ENCODE data around the gene RGS5.
A peak's percentile ranks its signal among the peaks of the same experiment; 100 is the strongest.
"Not testable (repeated sequence)": the region's sequence is repeated elsewhere in the genome, so short reads cannot be mapped to it uniquely, and the experiment has no call there.

The RGS5 gene, protein sequence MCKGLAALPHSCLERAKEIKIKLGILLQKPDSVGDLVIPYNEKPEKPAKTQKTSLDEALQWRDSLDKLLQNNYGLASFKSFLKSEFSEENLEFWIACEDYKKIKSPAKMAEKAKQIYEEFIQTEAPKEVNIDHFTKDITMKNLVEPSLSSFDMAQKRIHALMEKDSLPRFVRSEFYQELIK

DNA sequence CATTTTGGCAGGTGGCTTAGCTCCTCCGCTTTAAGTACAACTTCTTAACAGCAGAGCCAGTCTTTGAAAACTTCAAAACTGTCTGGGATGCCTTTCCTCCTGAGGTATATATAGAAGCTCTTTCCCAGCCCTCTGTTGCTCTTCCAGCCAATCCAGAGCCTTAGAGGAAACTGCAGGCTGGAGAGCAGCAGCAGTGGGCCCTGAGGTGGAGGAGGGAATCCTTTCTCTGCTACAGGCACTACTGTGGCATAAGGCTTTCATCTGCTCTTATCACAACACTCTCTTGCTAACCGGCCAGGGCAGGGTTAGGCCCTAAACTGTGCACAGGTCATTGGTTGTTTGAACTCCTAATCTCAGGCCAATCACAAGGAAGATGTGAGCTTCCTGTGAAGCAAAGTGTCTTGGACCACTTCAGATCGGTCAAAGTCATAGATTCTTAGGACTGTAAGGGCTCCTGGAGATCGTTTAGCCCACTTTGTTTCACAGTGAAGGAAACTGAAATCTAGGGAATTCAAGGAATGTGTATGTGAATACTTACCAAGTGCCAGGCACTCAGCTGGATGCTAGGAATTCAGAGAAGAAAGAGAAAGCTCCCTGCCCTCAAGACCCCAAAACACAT is at the start of gene RGS5:
Gene RGS5 (minus strand): TSS at position 84 of the 619 bp plus-strand sequence. CDS start 81 bp downstream, at position 3.
- peak within 1 kb of the TSS; percentile 4; the same call in 1 of the 2 replicates for H3K9ac ChIP-seq (ENCODE audit: low read depth, low read length)
- H3K4me1 ChIP-seq (ENCODE audit: insufficient read depth, low read length), result peaks cover 13% of the 10 kb centered on the region; the same call in 1 of the 2 replicates
- no peaks in the 10 kb centered on the region for H3K36me3 ChIP-seq (ENCODE audit: insufficient read depth, low read length)
- H3K9me3 ChIP-seq (ENCODE audit: control insufficient read depth, insufficient read depth, low read length), result no peaks in the 10 kb centered on the region

- Histone ChIP-seq H3K9me3 (ENCODE audit: control insufficient read depth, insufficient read depth, low read length) (no peaks in the 10 kb centered on the region), H3K9ac (ENCODE audit: low read depth, low read length) (no peak overlapping the region), H3K36me3 (ENCODE audit: insufficient read depth, low read length) (no peaks in the 10 kb centered on the region), H3K4me1 (ENCODE audit: insufficient read depth, low read length) (no peaks in the 10 kb centered on the region)
Measured at GRCh38 chr1:163250382-163250974, 47.8 kb upstream of the RGS5 start.

DNA sequence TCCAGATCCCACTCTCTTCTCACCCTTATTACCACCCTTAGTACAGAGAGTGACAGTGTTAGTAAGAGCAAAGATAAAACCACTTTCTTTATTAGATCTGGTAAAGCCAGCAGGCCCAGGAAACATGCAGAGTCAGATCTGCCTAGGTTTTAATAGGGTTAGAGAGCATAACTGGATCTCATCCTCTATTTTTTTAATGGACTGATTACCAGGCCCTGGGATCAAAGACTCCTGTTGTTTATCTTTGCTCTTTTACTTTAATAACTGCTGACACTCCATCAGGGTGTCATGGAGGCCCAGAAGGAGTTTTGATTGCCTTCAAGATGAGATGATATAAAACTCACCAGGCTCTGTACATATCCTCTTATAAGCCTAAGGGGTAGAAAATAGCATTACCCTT is 45.3 kb upstream of the RGS5 start:
- no peaks in the 10 kb centered on the region for H3K9me3 ChIP-seq (ENCODE audit: control insufficient read depth, insufficient read depth, low read length)
- no peaks in the 10 kb centered on the region for H3K4me1 ChIP-seq (ENCODE audit: insufficient read depth, low read length)
- H3K36me3 ChIP-seq (ENCODE audit: insufficient read depth, low read length), result no peaks in the 10 kb centered on the region
- no peak overlapping the region for H3K9ac ChIP-seq (ENCODE audit: low read depth, low read length)

DNA sequence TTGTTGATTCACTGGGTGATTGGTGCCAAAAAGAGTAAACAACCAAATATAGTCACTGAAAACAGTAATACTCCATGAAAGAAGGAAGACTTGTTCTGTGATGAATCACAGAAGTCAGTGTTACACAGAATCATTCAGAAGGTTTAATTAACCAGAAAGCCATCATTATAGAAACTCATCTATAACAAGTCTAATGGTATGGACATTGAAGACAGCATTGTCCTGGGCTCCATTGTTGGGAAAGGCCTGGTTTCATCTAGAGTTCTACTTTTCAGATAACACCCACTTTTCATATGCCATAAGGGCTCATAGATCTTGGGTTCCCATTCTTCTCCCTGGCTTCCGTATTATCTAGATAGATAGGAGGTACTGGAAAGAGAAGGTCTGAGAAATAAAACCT is 41.9 kb upstream of the RGS5 start:
- H3K9me3 ChIP-seq (ENCODE audit: control insufficient read depth, insufficient read depth, low read length); H3K9ac ChIP-seq (ENCODE audit: low read depth, low read length); H3K36me3 ChIP-seq (ENCODE audit: insufficient read depth, low read length); H3K4me1 ChIP-seq (ENCODE audit: insufficient read depth, low read length): not testable (repeated sequence)

DNA sequence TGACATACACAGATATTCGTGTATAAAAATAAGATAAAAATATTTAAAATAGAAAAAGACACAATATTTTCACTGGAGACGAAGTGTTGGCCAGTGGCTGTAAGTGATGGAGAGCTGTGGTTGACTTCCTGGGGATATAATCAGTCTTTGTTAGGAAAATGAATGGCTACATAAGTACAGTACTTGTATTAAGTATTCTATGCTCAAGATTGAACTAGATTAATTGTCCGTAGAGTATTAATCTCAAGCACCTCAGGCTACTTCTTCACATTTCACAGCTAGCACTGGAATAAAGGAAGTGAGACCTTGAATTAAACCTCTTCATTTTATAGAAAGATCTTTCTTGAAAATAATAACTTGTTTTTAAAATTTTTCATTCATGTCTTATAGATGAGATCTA is 39.0 kb upstream of the RGS5 start:
- H3K9ac ChIP-seq (ENCODE audit: low read depth, low read length), result no peak overlapping the region
- no peaks in the 10 kb centered on the region for H3K36me3 ChIP-seq (ENCODE audit: insufficient read depth, low read length)
- no peaks in the 10 kb centered on the region for H3K9me3 ChIP-seq (ENCODE audit: control insufficient read depth, insufficient read depth, low read length)
- no peaks in the 10 kb centered on the region for H3K4me1 ChIP-seq (ENCODE audit: insufficient read depth, low read length)

- no peaks in the 10 kb centered on the region for H3K36me3 ChIP-seq (ENCODE audit: insufficient read depth, low read length)
- H3K9me3 ChIP-seq (ENCODE audit: control insufficient read depth, insufficient read depth, low read length), result no peaks in the 10 kb centered on the region
- H3K4me1 ChIP-seq (ENCODE audit: insufficient read depth, low read length), result no peaks in the 10 kb centered on the region
- H3K9ac ChIP-seq (ENCODE audit: low read depth, low read length), result no peak overlapping the region
Measured at GRCh38 chr1:163240705-163241104, 38.0 kb upstream of the RGS5 start.

GRCh38 chr1:163233643-163234042 is 30.9 kb upstream of the RGS5 start:
- not testable (repeated sequence) for H3K4me1 ChIP-seq (ENCODE audit: insufficient read depth, low read length); H3K9ac ChIP-seq (ENCODE audit: low read depth, low read length); H3K36me3 ChIP-seq (ENCODE audit: insufficient read depth, low read length); H3K9me3 ChIP-seq (ENCODE audit: control insufficient read depth, insufficient read depth, low read length)

DNA sequence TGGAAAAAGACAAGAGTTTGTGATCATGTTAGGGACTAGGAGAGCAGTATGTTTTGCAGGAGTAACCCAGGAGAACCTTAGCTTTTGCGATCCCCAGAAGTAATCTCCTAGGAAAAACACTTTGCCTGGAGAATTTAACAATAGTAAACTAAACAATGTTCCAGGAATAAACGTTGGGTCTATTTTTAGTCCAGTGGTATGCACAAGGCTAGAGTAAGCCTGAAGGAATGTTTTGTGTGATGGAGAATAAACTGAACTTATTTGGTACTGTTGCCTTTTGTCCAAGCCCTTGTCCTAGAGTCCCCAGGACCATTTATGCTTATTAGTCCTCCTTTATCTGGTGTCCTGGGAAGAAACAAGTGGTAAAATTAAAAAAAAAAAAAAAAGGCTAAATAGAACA is 28.7 kb upstream of the RGS5 start:
- Histone ChIP-seq H3K36me3 (ENCODE audit: insufficient read depth, low read length) (no peaks in the 10 kb centered on the region), H3K4me1 (ENCODE audit: insufficient read depth, low read length) (peaks cover 4% of the 10 kb centered on the region; the same call in 1 of the 2 replicates), H3K9ac (ENCODE audit: low read depth, low read length) (no peak overlapping the region), H3K9me3 (ENCODE audit: control insufficient read depth, insufficient read depth, low read length) (no peaks in the 10 kb centered on the region)

DNA sequence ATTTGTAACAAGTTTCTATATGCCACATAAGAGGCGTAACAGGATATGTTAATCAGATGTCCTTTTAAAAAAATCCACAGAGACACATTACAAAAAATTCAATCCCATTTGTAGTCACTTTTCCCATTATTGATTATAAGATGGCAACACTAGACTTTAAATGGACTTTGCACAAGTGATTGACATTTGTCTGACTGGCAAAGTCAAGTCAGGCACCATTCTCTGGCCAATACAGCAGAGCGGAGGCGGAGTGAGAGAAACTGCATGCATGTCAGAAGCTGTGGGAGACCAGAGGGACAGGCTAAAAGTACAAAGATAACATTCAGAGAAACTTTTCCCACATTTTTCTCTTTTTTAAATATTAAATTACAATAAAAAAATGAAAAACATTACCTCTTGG is 28.1 kb upstream of the RGS5 start:
- H3K4me1 ChIP-seq (ENCODE audit: insufficient read depth, low read length), result peaks cover 4% of the 10 kb centered on the region; the same call in 1 of the 2 replicates

GRCh38 chr1:163228271-163228670 is 25.6 kb upstream of the RGS5 start:
- not testable (repeated sequence) for H3K36me3 ChIP-seq (ENCODE audit: insufficient read depth, low read length); H3K4me1 ChIP-seq (ENCODE audit: insufficient read depth, low read length); H3K9me3 ChIP-seq (ENCODE audit: control insufficient read depth, insufficient read depth, low read length); H3K9ac ChIP-seq (ENCODE audit: low read depth, low read length)

More for the DNA sequence above, 28.1 kb upstream of the RGS5 start:
- Histone ChIP-seq H3K9me3 (ENCODE audit: control insufficient read depth, insufficient read depth, low read length) (no peaks in the 10 kb centered on the region), H3K36me3 (ENCODE audit: insufficient read depth, low read length) (no peaks in the 10 kb centered on the region), H3K9ac (ENCODE audit: low read depth, low read length) (no peak overlapping the region)

DNA sequence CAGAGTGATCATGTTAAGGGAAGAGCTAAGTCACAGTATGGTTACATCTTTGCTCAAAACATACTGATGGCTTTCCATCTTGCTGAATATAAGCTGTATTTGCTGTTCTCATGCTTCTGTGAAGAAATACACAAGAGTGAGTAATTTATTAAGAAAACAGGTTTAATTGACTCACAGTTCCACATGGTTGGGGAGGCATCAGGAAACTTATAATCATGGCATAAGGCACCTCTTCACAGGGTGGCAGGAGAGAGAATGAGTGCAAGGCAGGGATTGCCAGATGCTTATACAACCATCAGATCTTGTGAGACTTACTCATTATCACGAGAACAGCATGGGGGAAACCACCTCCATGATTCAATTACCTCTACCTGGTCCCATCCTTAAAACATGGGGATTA is 24.4 kb upstream of the RGS5 start:
- H3K36me3 ChIP-seq (ENCODE audit: insufficient read depth, low read length), result no peaks in the 10 kb centered on the region
- H3K9ac ChIP-seq (ENCODE audit: low read depth, low read length), result no peak overlapping the region
- peaks cover 3% of the 10 kb centered on the region; the same call in 1 of the 2 replicates for H3K4me1 ChIP-seq (ENCODE audit: insufficient read depth, low read length)
- no peaks in the 10 kb centered on the region for H3K9me3 ChIP-seq (ENCODE audit: control insufficient read depth, insufficient read depth, low read length)

- Histone ChIP-seq H3K4me1 (ENCODE audit: insufficient read depth, low read length) (no peaks in the 10 kb centered on the region; the same call in 1 of the 2 replicates), H3K9ac (ENCODE audit: low read depth, low read length) (no peak overlapping the region), H3K9me3 (ENCODE audit: control insufficient read depth, insufficient read depth, low read length) (no peaks in the 10 kb centered on the region), H3K36me3 (ENCODE audit: insufficient read depth, low read length) (no peaks in the 10 kb centered on the region)
Measured at GRCh38 chr1:163213626-163214025, 10.9 kb upstream of the RGS5 start.

DNA sequence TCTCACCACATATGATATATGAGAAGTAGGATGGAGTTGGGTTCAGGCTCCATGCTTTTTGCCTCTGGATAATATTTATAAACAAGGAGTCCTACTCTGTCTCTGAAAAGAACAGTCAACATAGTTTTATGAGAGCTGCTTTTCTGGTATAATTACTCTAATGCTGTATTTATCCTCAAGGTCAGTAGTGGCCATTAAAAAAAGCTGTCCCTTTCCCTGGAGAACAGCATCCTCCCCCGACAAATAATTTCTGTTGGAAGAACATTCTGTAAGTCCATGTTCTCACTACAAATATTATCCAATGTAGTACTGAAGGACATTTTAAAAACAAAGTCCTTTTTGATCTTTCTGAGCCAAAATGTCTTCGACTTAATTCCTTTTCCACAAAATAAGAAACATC is 9.0 kb upstream of the RGS5 start:
- no peaks in the 10 kb centered on the region; the same call in 1 of the 2 replicates for H3K4me1 ChIP-seq (ENCODE audit: insufficient read depth, low read length)
- no peaks in the 10 kb centered on the region for H3K36me3 ChIP-seq (ENCODE audit: insufficient read depth, low read length)
- no peaks in the 10 kb centered on the region for H3K9me3 ChIP-seq (ENCODE audit: control insufficient read depth, insufficient read depth, low read length)
- H3K9ac ChIP-seq (ENCODE audit: low read depth, low read length), result no peak overlapping the region

- Histone ChIP-seq H3K4me1 (ENCODE audit: insufficient read depth, low read length) (peaks cover 8% of the 10 kb centered on the region; the same call in 1 of the 2 replicates), H3K36me3 (ENCODE audit: insufficient read depth, low read length) (no peaks in the 10 kb centered on the region), H3K9me3 (ENCODE audit: control insufficient read depth, insufficient read depth, low read length) (no peaks in the 10 kb centered on the region), H3K9ac (ENCODE audit: low read depth, low read length) (no peak overlapping the region)
Measured at GRCh38 chr1:163205513-163205912, 2.8 kb upstream of the RGS5 start.

- peaks cover 13% of the 10 kb centered on the region; the same call in 1 of the 2 replicates for H3K4me1 ChIP-seq (ENCODE audit: insufficient read depth, low read length)
- no peak overlapping the region for H3K9ac ChIP-seq (ENCODE audit: low read depth, low read length)
- H3K9me3 ChIP-seq (ENCODE audit: control insufficient read depth, insufficient read depth, low read length), result no peaks in the 10 kb centered on the region
- no peaks in the 10 kb centered on the region for H3K36me3 ChIP-seq (ENCODE audit: insufficient read depth, low read length)
Measured at GRCh38 chr1:163203561-163203960, 845 bp upstream of the RGS5 start.

Data from ES-I3 (cell line).